Measurements from ENCODE around the gene PCNX4. TPM values are rescaled to one million over a fixed set of nuclear protein-coding genes. Genes with fewer than 3 reads are reported as not detected.

Gene PCNX4
- total RNA-seq, 3 donors from 2014 or later (not counting 1 experiment from before 2014, with no cell fraction given), result 51.7 to 78.3 (median 58.3) TPM

DNA sequence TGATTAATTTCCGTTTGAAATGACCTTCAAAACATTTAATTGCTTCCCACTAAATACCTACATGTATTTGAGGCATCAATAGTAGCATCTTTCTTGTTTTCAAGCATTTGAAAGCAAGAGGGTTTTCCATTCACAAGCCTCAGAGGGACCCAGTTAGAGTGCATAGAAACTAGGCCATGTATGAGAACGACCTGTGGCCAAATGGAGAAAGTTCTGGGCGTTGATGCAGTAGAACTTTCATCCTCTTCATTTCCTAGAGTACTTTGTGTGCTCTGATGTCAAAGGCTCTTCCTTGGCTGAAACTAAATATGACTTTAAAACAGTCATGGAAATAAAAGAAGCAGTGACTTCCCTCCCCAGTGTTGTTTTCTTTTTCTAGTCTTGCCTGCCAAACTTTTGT is 74.4 kb downstream of the PCNX4 start:
- TF ChIP-seq, protein P1, sequence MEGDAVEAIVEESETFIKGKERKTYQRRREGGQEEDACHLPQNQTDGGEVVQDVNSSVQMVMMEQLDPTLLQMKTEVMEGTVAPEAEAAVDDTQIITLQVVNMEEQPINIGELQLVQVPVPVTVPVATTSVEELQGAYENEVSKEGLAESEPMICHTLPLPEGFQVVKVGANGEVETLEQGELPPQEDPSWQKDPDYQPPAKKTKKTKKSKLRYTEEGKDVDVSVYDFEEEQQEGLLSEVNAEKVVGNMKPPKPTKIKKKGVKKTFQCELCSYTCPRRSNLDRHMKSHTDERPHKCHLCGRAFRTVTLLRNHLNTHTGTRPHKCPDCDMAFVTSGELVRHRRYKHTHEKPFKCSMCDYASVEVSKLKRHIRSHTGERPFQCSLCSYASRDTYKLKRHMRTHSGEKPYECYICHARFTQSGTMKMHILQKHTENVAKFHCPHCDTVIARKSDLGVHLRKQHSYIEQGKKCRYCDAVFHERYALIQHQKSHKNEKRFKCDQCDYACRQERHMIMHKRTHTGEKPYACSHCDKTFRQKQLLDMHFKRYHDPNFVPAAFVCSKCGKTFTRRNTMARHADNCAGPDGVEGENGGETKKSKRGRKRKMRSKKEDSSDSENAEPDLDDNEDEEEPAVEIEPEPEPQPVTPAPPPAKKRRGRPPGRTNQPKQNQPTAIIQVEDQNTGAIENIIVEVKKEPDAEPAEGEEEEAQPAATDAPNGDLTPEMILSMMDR (IDR thresholded peaks at IDR 0.05), result no peak
- Mint-ChIP-seq H3K27me3 (ENCODE audit: low read depth in 2 of 2) (no peaks in the 10 kb centered on the region), H3K4me3 (peak overlapping the region; percentile 96), H3K9me3 (no peaks in the 10 kb centered on the region), H3K4me1 (peaks cover 44 to 46% of the 10 kb centered on the region in 2 donors), H3K27ac (peak overlapping the region; percentile 98), H3K36me3 (no peaks in the 10 kb centered on the region)
- 54% methylated on average over 3 of the region's 3 CpGs for WGBS (ENCODE audit: insufficient coverage)
- DNase-seq (peak in 1 of 2 donors; percentile 55), ATAC-seq (no peak)
- peaks cover 34% of the 10 kb centered on the region for H3K4me1 ChIP-seq (ENCODE audit: control insufficient read depth, insufficient read depth, low read length)
- intact Hi-C loops (cut with micrococcal nuclease), result no loop called here
- peaks cover 2% of the 10 kb centered on the region for H3K36me3 ChIP-seq (ENCODE audit: control insufficient read depth, insufficient read depth, low read length)
- H3K27me3 ChIP-seq (ENCODE audit: control insufficient read depth, insufficient read depth, low read length), result no peaks in the 10 kb centered on the region
- H3K9me3 ChIP-seq (ENCODE audit: control insufficient read depth, insufficient read depth, low read length), result no peaks in the 10 kb centered on the region
- no peak overlapping the region for H3K4me3 ChIP-seq (ENCODE audit: low read length)
- peak overlapping the region; percentile 89 for H3K27ac ChIP-seq (ENCODE audit: low read length)

DNA sequence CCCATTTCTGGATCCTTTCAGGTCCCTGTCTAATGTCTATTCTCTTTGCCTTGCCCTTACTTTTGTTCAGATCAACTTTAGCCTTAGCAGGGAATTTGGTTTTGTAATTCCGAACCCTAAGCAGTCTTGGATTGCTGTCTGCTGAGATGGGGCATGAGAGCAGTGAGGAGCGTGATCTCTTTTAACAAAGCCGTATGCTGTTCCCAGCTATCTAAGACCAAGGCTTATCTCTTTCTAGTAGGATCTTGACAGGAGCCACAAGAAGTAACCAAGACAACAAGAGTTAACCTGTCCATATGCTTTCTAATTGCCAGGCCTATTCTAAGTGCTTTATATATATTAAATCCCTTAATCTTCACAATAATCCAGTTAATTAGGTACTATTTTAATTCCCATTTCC is 78.0 kb downstream of the PCNX4 start:
- no peaks in the 10 kb centered on the region for H3K36me3 Mint-ChIP-seq
- no peak overlapping the region for H3K27ac ChIP-seq (ENCODE audit: low read length)

DNA sequence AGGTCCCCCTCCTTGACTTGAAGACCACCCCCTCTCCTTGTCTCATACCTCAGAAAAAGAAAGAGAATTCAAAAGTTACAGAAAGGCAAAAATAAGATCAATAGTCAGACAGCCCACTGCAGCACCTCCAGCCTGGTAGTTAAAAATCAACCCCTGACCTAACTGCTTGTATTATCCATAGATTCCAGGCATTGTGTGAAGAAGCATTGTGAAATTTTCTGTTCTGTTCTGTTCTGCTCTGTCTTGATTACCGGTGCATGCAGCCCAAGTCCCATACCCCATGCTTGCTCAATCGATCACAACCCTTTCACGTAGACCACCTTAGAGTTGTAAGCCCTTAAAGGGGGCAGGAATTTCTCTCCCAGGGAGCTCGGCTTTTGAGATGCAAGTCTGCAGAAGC is 79.2 kb downstream of the PCNX4 start:
- H3K27me3 ChIP-seq (ENCODE audit: control insufficient read depth, insufficient read depth, low read length), result no peaks in the 10 kb centered on the region
- H3K4me3 ChIP-seq (ENCODE audit: low read length), result no peak overlapping the region
- 100% methylated on average over 4 of the region's 4 CpGs for WGBS (ENCODE audit: insufficient coverage)
- H3K27ac ChIP-seq (ENCODE audit: low read length), result no peak overlapping the region
- DNase-seq (no peak), ATAC-seq (no peak)
- no peaks in the 10 kb centered on the region for H3K36me3 Mint-ChIP-seq
- H3K9me3 Mint-ChIP-seq, result no peaks in the 10 kb centered on the region
- H3K36me3 ChIP-seq (ENCODE audit: control insufficient read depth, insufficient read depth, low read length), result no peaks in the 10 kb centered on the region
- H3K27ac Mint-ChIP-seq, result no peak overlapping the region
- intact Hi-C loops (cut with micrococcal nuclease), result no loop called here
- H3K9me3 ChIP-seq (ENCODE audit: control insufficient read depth, insufficient read depth, low read length), result no peaks in the 10 kb centered on the region
- peaks cover 10% of the 10 kb centered on the region in 2 donors for H3K4me1 Mint-ChIP-seq
- peaks cover 3% of the 10 kb centered on the region for H3K4me1 ChIP-seq (ENCODE audit: control insufficient read depth, insufficient read depth, low read length)
- TF ChIP-seq, protein P1 (IDR thresholded peaks at IDR 0.05), result no peak
- no peaks in the 10 kb centered on the region for H3K27me3 Mint-ChIP-seq (ENCODE audit: low read depth in 2 of 2)
- H3K4me3 Mint-ChIP-seq, result no peak overlapping the region

More for the DNA sequence above, 78.0 kb downstream of the PCNX4 start:
- Histone ChIP-seq H3K27me3 (ENCODE audit: control insufficient read depth, insufficient read depth, low read length) (no peaks in the 10 kb centered on the region), H3K4me3 (ENCODE audit: low read length) (no peak overlapping the region), H3K4me1 (ENCODE audit: control insufficient read depth, insufficient read depth, low read length) (peaks cover 9% of the 10 kb centered on the region), H3K9me3 (ENCODE audit: control insufficient read depth, insufficient read depth, low read length) (no peaks in the 10 kb centered on the region), H3K36me3 (ENCODE audit: control insufficient read depth, insufficient read depth, low read length) (no peaks in the 10 kb centered on the region)
- peaks cover 17% of the 10 kb centered on the region in 2 donors for H3K4me1 Mint-ChIP-seq
- no peak for DNase-seq
- no peaks in the 10 kb centered on the region for H3K27me3 Mint-ChIP-seq (ENCODE audit: low read depth in 2 of 2)
- H3K4me3 Mint-ChIP-seq, result no peak overlapping the region
- H3K9me3 Mint-ChIP-seq, result no peaks in the 10 kb centered on the region
- H3K27ac Mint-ChIP-seq, result no peak overlapping the region
- TF ChIP-seq, protein P1 (IDR thresholded peaks at IDR 0.05), result no peak
- whole genome bisulfite sequencing (ENCODE audit: insufficient coverage), result 98% methylated on average over 3 of the region's 3 CpGs
- no peak for ATAC-seq
- intact Hi-C loops (cut with micrococcal nuclease), result no loop called here

DNA sequence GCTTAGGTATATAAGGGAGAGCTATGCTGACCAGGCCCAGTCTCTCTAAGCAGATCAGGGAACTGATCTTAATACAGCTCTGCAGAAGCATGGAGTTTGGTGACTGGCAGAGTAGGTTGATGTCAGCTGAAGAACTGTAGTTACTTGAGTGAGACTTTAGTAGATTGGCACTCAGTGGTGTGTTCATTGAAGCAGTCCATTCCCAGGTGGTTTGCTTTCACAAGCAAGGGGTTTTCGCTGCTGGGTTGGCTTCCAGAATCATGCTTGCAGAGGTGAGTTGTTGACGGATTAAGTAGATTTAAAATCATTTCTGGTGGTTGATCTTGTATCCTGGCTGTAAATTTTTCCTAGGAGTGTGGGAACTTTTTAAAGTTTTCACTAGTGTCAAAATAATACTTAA is 80.0 kb downstream of the PCNX4 start:
- no peaks in the 10 kb centered on the region for H3K27me3 Mint-ChIP-seq (ENCODE audit: low read depth in 2 of 2)
- H3K27ac ChIP-seq (ENCODE audit: low read length), result no peak overlapping the region
- H3K4me1 Mint-ChIP-seq, result peaks cover 2 to 3% of the 10 kb centered on the region in 2 donors
- H3K27ac Mint-ChIP-seq, result no peak overlapping the region
- H3K4me1 ChIP-seq (ENCODE audit: control insufficient read depth, insufficient read depth, low read length), result no peaks in the 10 kb centered on the region
- no peak overlapping the region for H3K4me3 ChIP-seq (ENCODE audit: low read length)
- no peaks in the 10 kb centered on the region for H3K27me3 ChIP-seq (ENCODE audit: control insufficient read depth, insufficient read depth, low read length)
- no peaks in the 10 kb centered on the region for H3K36me3 Mint-ChIP-seq
- ATAC-seq (no peak), DNase-seq (no peak)
- no peaks in the 10 kb centered on the region for H3K9me3 ChIP-seq (ENCODE audit: control insufficient read depth, insufficient read depth, low read length)
- H3K36me3 ChIP-seq (ENCODE audit: control insufficient read depth, insufficient read depth, low read length), result no peaks in the 10 kb centered on the region
- TF ChIP-seq, protein P1 (IDR thresholded peaks at IDR 0.05), result no peak
- H3K4me3 Mint-ChIP-seq, result no peak overlapping the region
- H3K9me3 Mint-ChIP-seq, result no peaks in the 10 kb centered on the region
- intact Hi-C loops (cut with micrococcal nuclease), result no loop called here
- 90% methylated on average over 2 of the region's 2 CpGs for WGBS (ENCODE audit: insufficient coverage)
